A673 (cell line): Measurements from ENCODE around the gene IFT52. TPM values are rescaled to one million over a fixed set of nuclear protein-coding genes. Genes with fewer than 3 reads are reported as not detected.

Experiments
- BruUV-seq: library from RNA; stranded (reverse); fragments of 400-500 nt; replicated peaks from 2 replicates; lab custom pipeline; 2021; lab: Mats Ljungman, UMichigan
- CTCF ChIA-PET: fragments of 300-600 bp; sonication (Branson Sonifier 250); formaldehyde crosslinking; loops from one replicate; lab custom pipeline; 2022; ENCODE audit warnings: antibody characterized with exemption; lab: Charles Lee
- POLR2A ChIA-PET: fragments of 300-600 bp; sonication (Branson Sonifier 250); formaldehyde crosslinking; loops from one replicate; lab custom pipeline; 2022; ENCODE audit warnings: antibody characterized with exemption; ENCODE audit not compliant: low non-redundant PET; lab: Charles Lee
- DNase-seq: peaks from one replicate; pipeline ENCODE4 v3.0.0-alpha.2; 2015; ENCODE audit warnings: low spot score
- H3K27ac ChIP-seq: fragments of 200-600 bp; sonication (generic); 2 replicates; pipeline ENCODE4 v1.5.1; 2016; ENCODE audit warnings: mixed run types, low read depth, mild to moderate bottlenecking, mixed read lengths, antibody characterized with exemption, low read length; ENCODE audit not compliant: poor library complexity, severe bottlenecking
- H3K27me3 ChIP-seq: fragments of 200-600 bp; sonication (generic); replicated peaks from 2 replicates; pipeline ENCODE4 v1.6.1; 2017; ENCODE audit warnings: mixed run types, low read depth, mild to moderate bottlenecking, mixed read lengths, antibody characterized with exemption, low read length; ENCODE audit not compliant: insufficient read depth, poor library complexity
- H3K36me3 ChIP-seq: fragments of 200-600 bp; sonication (generic); 2 replicates; pipeline ENCODE4 v1.6.1; 2016; ENCODE audit warnings: mixed run types, mild to moderate bottlenecking, mixed read lengths, antibody characterized with exemption, low read length; ENCODE audit not compliant: insufficient read depth, poor library complexity, severe bottlenecking
- H3K4me1 ChIP-seq: fragments of 200-600 bp; sonication (generic); 2 replicates; pipeline ENCODE4 v1.6.1; 2017; ENCODE audit warnings: mixed run types, mild to moderate bottlenecking, mixed read lengths, antibody characterized with exemption, low read length; ENCODE audit not compliant: insufficient read depth, poor library complexity, severe bottlenecking
- H3K4me3 ChIP-seq: fragments of 200-600 bp; sonication (generic); 2 replicates; pipeline ENCODE4 v1.5.1; 2016; ENCODE audit warnings: low read depth, mixed run types, mild to moderate bottlenecking, mixed read lengths, low read length; ENCODE audit not compliant: poor library complexity, severe bottlenecking
- H3K9me3 ChIP-seq: fragments of 200-600 bp; sonication (generic); 2 replicates; pipeline ENCODE4 v1.6.1; 2016; ENCODE audit warnings: mixed run types, low read depth, mild to moderate bottlenecking, mixed read lengths, antibody characterized with exemption, low read length; ENCODE audit not compliant: poor library complexity, severe bottlenecking
- CTCF ChIP-seq: fragments of 300-800, 200-600 bp; sonication (generic); conservative IDR thresholded peaks from 2 replicates; pipeline ENCODE4 v1.5.1; 2017; ENCODE audit warnings: low read depth, mild to moderate bottlenecking, antibody characterized with exemption, low read length, moderate library complexity, mixed read lengths
- EZH2 ChIP-seq: fragments of 200-600 bp; sonication (generic); IDR thresholded peaks from 2 replicates; pipeline ENCODE4 v1.6.1; 2017; ENCODE audit warnings: borderline replicate concordance, low read depth, mild to moderate bottlenecking, mixed read lengths, antibody characterized with exemption, low read length; ENCODE audit not compliant: poor library complexity, severe bottlenecking
- intact Hi-C: fragments of 100-400 bp; cut with micrococcal nuclease; formaldehyde crosslinking; loops from one replicate; pipeline ENCODE4 v1.10.0; 2022; ENCODE audit not compliant: unreplicated experiment
- total RNA-seq: library from RNA; stranded (reverse); gene quantifications from 2 replicates; pipeline ENCODE4 v1.2.3, GENCODE V29; 2021

The IFT52 gene
- total RNA-seq, 1 experiment from 2014 or later = 44.3 TPM

GRCh38 chr20:43565758-43566104 is 25.0 kb upstream of the IFT52 start:
- no TSS peak for BruUV-seq
- DNase-seq = no peak

GRCh38 chr20:43567477-43567876 is 23.3 kb upstream of the IFT52 start:
- DNase-seq = no peak
- no peaks in the 10 kb centered on the region for H3K9me3 ChIP-seq
- no peaks in the 10 kb centered on the region for H3K36me3 ChIP-seq
- TF ChIP-seq CTCF = no peak
- TF ChIP-seq EZH2 = no peak
- CTCF ChIA-PET = no interaction called here
- no peak overlapping the region for H3K27ac ChIP-seq
- POLR2A ChIA-PET = no interaction called here
- no TSS peak for BruUV-seq
- no peak overlapping the region for H3K4me3 ChIP-seq
- H3K27me3 ChIP-seq = no peaks in the 10 kb centered on the region
- intact Hi-C loops = no loop called here
- H3K4me1 ChIP-seq = no peaks in the 10 kb centered on the region

More at GRCh38 chr20:43565758-43566104, 25.0 kb upstream of the IFT52 start:
- no peak overlapping the region for H3K4me3 ChIP-seq
- no peaks in the 10 kb centered on the region for H3K4me1 ChIP-seq
- no peaks in the 10 kb centered on the region for H3K36me3 ChIP-seq
- H3K9me3 ChIP-seq = no peaks in the 10 kb centered on the region
- TF ChIP-seq EZH2 (no peak), CTCF (no peak)
- CTCF ChIA-PET = no interaction called here
- POLR2A ChIA-PET = no interaction called here
- no peaks in the 10 kb centered on the region for H3K27me3 ChIP-seq
- H3K27ac ChIP-seq = no peak overlapping the region
- intact Hi-C loops = no loop called here

- Histone ChIP-seq H3K4me1 (no peaks in the 10 kb centered on the region), H3K27ac (no peak overlapping the region), H3K4me3 (no peak overlapping the region), H3K9me3 (no peaks in the 10 kb centered on the region), H3K27me3 (no peaks in the 10 kb centered on the region), H3K36me3 (no peaks in the 10 kb centered on the region)
- no TSS peak for BruUV-seq
- DNase-seq = no peak
- CTCF ChIA-PET = no interaction called here
- intact Hi-C loops = no loop called here
- POLR2A ChIA-PET = no interaction called here
- TF ChIP-seq EZH2 (no peak), CTCF (no peak)
Measured at GRCh38 chr20:43568706-43569105, 22.0 kb upstream of the IFT52 start.
